ENCODE measurements around the gene MYBPC1.
A peak's percentile ranks its signal among the peaks of the same experiment; 100 is the strongest.
"Not testable (repeated sequence)": the region's sequence is repeated elsewhere in the genome, so short reads cannot be mapped to it uniquely, and the experiment has no call there.

MYBPC1 gene

DNA sequence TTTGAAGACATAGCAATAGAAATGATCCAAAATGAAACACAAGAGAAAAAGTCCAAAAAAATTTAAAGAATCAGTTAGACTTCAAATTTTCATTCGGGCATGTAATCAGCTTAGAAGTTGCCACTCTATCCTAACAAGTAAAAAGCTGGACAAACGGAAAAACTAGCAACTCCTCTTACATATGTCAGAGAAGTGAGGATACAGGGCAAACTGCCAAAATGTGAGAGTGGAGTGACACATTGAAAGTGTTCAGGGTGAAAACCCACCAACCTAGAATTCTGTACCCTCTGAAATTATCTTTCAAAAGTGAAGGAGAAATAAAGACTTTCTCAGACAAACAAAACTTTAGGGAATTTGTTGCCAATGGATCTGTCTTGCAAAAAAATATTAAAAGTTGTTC, 60.6 kb downstream of the MYBPC1 start:
- no peak for DNase-seq

DNA sequence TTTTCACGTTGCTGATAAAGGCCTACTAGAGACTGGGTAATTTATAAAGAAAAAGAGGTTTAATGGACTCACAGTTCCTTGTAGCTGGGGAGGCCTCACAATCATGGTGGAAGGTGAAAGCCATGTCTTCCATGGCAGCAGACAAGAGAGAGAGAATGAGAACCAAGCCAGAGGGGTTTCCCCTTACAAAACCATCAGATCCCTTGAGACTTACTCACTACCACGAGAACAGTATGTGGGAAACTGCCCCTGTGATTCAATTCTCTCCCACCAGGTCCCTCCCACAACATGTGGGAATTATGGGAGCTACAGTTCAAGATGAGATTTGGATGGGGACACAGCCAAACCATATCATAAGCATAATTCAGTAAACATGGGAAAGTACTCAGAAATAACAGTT, 65.9 kb downstream of the MYBPC1 start:
- DNase-seq = not testable (repeated sequence)

DNA sequence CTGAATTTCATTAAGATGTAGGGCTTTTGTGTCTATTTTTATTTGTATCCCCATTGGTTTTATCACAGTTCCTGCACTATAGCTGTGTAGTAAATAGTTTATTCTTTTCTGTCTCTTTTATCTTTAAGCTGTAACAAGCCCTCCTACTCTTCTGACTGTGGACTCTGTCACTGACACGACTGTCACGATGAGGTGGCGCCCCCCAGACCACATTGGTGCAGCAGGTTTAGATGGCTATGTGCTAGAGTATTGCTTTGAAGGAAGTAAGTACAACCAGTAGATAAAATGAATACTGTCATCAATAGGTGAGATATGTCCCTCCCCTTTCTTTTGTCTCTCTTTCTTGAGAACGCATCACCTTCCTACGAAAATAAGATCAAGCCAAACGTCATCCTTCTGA, 68.5 kb downstream of the MYBPC1 start:
- no peak for DNase-seq

DNA sequence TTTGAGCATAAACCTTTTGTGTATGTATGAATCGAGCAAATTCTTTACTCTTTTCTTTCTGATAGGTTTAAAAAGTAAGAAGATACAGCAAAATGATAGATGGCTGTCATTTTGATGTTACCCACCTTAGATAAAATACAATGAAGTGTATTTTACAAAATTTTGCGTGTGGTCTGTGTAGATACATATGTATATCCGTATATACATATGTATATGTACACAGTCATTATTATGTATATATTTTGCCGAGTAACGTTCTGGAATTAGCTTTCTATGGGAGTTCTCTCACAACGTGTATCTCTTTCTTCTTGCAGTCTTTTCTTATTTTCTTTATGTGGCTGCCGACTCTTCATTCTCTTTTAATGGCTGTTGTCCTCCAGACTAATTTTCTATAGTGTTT, 70.2 kb downstream of the MYBPC1 start:
- no peak for DNase-seq

DNA sequence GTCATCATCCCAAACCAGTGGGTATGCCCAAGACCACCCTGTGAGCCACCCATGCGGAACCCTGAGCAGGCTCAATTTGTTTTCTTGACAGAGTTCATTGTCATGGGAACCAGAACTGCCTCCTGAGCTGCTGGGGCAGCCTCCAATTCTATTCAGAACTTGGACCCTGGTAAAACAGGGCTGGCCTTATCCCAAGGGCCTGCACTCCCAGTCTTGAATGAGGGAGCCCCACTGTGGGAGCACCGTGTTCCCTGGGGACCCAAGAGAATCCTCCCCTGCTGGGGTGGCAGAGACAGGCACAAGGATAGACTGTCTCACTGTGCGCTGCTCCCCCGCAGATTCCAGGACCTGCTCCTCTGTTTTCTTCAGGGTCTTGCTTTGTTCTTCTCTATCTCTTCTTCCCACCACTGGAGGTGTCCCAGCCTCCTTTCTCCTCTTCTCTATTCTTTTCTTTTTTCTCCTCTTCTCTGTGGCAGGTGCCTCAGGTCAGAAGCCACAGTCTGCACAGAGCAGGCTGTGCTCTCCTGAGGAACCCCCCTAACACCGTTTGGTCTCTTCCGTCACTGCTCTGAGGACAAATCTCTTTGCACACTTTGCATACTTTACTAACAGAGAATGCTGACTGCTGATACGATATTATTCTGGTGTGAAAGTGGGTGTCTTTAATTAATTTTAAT, 71.4 kb downstream of the MYBPC1 start:
- DNase-seq = no peak

DNA sequence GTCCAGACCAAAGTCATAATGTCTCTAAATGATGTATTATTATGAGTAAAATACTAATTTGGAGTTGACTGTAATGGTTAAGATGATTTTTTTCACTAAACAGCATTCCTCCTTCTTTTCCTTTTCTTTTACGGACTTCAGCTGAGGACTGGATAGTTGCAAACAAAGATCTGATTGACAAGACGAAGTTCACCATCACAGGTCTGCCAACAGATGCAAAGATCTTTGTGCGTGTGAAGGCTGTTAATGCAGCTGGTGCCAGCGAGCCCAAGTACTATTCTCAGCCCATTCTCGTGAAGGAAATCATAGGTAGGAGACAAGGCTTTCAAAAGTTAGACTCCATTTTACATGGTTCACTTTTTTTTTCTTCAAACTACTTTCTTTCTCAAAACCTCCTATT, 72.8 kb downstream of the MYBPC1 start:
- no peak for DNase-seq

DNA sequence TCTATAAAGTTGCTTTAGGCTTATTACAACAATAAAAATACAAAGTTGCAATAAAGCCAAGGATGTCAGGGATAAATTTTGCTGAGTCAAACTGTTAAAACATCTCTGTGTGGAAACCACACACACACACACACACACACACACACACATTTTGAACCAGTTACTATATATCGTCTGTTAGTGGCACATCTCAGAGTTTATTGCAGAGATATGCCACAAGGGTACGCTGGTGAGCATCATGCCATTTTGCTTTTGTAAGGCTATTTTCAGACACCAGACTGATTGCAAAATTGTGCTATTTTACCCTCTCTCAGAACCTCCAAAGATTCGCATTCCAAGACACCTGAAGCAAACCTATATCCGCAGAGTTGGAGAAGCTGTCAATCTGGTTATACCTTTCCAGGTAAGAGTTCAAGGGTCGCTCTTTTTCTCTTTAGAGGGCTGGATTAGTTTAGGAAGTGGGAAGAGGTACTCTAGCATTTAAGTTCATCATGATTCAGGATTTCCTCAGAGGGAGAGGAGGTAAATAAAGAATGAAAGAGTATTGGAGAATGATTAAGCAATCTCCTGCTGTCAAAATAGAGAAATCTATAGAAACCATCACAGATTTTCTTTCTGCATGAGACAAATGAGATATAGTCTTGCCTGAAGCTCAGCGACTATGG, 75.4 kb downstream of the MYBPC1 start:
- DNase-seq = peak; percentile 1 to 22

DNA sequence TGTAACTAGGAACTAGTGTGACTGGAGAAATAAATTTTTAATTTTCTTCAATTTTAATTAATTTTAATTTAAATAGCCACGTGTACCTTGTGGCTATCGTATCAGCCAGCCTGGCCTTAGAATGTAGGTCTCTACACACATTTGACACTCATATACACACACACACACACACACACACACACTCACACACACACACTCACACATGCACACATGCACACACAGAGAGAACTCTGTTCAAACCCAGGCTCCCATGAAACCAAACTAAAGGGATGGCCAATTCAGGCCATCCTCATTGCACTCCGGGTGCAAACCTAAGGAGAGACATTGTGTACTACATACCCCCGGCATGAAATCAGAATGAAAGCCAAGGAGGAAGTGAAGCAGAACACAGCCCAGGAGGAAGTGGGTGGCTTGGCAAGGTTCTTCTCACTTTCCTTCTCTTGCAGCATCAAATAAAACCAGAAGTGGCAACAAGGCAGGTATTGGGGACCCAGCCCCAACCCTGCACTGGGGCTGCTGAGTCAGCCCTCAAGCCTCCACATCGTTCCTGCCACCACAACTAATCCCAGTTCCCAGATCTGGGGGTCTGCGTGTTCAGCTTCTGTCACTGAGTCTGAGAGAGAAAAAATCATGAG, 76.5 kb downstream of the MYBPC1 start:
- DNase-seq = no peak

DNA sequence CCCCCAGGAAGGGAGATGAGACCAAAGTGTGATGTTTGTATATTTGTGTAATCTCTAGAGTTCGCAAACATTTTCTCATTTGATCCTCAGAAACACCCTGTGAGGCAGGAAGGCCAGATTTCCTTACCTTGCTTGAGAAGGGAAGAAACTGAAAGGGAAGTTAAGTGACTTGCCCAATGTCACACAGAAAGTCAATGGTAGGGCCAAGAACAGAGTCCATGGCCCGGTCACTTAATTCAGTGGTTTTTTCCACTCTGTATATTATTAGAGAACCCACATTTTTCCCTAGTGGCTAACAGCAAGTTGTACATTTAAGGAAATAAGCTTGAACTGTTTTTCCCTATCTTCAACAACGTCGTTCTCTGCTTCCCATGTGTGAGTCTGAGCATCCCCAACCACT, 77.1 kb downstream of the MYBPC1 start:
- DNase-seq = no peak

DNA sequence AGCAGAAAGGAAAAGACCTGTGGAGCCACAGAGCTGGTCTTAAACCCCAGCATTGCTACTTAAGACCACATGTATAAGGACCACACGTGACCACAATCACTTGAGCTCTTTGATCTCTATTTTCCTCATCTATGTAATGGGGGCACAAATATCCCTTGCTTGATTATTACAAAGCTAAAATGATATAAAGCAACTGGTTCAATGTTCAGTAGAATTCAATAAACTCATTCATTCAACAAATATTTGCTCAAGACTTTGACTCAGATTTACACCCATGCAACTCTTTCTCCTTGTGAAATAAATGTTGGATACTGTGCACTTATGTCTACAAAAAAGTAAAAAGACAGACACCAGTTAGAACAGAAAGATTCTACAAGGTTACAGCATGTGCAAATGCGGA, 80.8 kb downstream of the MYBPC1 start:
- DNase-seq = no peak

DNA sequence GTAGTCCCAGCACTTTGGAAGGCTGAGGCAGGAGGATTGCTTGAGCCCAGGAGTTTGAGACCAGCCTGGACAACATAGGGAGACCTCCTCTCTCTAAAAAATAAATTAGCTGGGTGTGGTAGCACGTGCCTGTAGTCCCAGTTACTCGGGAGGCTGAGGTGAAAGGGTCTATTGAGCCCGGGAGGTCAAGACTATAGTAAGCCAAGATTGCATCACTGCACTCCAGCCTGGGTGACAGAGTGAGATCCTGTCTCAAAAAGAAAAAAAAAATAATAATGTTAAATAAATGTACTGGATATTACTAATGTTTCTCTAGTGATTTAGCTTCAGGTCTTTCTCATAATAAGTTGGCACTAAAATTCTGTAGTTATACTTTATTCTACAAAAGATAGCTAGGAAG, 81.7 kb downstream of the MYBPC1 start:
- not testable (repeated sequence) for DNase-seq

DNA sequence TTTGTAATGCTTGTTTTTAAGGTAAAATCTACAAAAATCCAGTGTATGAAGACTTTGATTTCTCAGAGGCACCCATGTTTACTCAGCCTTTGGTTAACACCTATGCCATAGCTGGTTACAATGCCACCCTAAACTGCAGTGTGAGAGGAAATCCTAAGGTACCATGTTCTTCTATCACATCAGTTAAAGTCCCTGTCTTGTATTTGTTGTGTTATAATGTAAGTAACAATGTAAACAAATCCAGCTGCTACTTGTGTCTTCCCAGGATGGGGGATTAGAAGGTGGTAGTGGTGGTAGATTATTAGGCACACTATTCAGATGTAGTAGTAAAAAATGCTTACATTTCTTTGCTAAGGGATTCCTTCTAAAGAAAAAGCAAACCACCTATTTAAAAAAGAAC, 83.3 kb downstream of the MYBPC1 start:
- no peak for DNase-seq

DNA sequence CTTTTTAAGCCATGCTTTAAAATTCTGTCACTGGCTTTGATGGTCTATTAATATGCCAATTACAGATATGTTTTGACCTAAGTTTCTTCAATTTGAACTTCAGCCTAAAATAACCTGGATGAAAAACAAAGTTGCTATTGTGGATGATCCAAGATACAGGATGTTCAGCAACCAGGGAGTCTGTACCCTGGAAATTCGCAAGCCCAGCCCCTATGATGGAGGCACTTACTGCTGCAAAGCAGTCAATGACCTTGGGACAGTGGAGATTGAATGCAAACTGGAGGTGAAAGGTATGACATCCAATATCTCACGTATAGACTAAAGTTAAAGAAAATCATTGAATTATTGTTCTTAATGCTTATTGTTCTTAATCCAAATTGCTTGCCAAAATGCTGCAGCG, 85.5 kb downstream of the MYBPC1 start:
- DNase-seq = no peak

DNA sequence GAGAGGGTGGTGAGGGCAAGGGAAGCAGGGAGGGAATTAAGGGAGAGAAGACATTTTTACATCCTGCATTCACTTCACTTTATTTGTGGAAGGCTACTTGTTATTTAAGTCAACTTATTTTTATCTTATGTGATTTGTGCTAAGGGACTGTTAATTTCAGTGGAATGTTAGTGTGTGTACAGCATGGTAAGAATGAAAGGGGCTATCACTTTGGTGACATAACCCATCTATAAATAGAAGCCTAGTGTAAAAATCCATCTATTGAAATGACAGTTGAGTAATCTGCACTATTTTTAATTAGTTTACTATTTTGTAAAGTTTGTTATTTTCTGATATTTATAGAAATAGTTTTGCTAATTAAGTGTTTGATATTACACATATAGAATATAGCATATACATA, 85.9 kb downstream of the MYBPC1 start:
- no peak for DNase-seq

DNA sequence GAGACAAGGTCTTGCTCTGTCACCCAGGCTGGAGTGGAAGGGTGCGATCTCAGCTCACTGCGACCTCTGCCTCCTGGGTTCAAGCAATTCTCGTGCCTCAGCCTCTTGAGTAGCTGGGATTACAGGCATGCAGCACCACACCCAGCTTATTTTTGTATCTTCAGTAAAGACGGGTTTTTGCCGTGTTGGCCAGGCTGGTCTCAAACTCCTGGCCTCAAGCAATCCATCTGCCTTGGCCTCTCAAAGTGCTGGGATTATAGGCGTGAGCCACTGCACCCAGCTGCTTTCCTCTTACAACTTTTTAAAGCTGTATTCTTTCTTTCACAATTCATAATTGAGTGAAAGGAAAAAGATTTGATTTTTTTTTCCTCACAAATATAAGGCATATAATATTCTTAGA, 86.9 kb downstream of the MYBPC1 start:
- DNase-seq = not testable (repeated sequence)

DNA sequence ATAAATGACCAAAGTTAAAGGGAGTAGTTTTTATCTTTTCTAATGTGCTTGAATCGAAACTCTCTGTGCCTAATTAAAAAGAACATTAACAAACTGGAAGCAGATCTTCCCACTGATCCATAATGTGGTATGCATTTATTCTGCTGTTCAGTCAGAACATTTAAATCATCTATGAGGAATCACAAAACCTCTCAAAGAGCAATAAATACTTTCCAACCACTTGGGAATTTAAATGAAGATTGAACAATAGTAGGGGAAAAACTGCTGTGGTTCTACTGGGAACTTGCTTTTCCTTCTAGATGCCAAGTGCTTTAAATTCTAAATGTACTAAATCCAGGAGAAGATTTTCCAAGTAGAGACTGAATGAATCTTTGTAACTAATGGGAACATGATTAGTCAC, 90.3 kb downstream of the MYBPC1 start:
- DNase-seq = no peak

DNA sequence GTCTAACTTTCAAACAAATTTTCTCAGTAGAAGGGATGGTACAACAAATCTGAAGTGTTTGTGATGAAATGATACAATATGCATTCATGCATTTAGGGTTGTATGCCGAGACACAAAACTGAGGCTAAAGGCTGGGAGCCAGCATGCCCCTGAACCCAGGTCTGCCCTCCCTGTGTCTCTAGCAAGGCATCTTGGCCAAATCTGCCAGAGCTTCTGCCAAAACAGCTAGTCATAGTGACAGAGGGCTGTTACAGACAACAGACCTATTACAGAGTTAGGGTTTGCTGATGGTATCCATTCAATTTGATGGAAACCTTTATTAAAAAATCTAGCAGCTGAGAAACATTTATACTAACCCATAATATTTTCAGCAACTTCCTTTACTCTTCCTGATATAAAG, 91.4 kb downstream of the MYBPC1 start:
- no peak for DNase-seq

DNA sequence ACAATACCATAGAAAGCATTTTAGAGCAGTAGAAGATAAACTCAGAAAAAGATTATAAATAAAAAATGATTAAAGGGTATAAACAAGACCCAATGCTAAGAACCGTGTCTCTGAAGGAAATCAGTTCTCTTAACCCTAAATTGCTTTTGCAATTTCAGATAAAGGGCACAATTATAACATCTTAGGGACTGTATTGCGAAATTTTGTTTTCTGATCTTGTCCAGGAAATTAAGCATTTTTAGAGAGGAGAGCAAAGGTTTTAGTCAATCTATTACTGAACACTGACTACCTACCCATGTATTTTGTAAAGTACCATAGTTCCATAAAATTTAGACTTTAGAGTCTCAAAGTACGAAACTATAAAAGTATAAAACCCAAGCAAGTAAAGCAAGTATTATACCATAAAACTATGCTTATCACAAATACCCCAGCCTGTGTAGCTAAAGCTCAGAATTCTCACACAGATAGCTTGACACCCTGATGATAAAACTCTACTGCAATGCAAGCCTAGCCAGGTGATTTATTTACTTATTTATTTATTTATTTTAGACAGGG, 95.8 kb downstream of the MYBPC1 start:
- DNase-seq = no peak

DNA sequence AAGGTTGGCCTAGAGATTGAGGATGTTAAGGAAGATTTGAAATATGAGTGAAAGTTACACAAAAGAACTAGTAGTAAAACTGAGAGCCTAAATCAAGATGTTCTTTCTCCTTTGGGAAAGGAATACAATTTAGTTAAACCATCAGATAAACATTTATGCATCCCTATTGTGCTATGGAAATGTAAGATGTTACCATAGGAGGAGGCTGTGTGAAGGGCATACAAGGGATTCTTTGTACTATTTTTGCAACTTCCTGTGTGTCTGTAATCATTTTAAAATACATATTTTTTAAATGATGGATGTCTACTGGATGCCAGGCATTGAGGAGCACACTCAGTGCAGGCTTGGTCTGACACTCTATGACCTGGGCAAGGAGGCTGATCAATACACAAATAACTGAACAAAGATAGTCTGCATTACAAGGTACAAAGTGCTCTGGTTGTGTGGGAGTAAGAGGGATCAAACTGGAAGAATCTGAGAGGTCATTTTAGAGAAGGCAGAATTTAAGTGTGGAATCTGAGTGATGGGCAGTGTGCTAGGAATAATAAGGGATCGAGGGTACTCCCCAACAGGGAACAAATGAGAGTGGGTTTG, 96.8 kb downstream of the MYBPC1 start:
- DNase-seq = no peak

DNA sequence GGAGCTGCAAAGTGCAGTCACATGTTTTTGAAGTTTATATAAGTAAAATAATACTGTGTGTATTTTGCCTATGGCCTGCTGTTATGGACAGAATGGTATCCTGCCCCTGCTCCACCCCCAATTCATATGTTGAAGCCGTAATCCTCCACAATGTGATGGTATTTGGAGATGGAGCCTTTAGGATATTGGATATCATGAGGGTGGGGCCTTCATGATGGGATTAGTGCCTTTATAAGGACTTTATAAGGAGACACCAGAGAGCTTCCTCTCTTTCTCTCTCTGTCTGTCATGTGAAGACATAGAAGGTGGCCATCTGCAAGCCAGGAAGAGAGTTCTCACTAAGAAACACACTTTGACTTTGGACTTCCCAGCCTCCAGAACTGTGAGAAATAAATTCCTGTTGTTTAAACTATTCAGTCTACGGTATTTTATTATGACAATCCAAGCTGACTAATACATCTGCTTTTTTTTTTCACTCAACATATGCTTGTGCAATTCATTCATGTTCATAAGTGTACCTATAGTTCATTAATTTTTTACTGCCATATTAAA, 99.6 kb downstream of the MYBPC1 start:
- DNase-seq = no peak

DNA sequence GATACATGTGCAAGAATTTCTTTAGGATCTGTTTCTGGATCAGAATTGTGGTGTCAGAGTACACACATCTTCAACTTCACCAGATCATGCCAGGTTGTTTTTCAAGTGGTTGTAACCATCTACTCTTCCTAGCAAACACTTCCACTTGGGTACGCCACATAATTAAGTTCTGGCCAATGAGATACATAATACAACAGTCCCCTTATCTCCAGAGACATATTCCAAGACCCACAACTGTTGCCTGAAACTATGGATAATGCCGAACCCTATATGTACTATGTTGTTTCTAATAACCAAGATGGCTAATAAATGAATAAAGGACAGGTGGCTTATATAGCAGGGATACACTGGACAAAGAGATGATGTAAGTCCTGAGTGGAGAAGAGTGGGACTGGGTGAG, 100.2 kb downstream of the MYBPC1 start:
- DNase-seq = no peak

DNA sequence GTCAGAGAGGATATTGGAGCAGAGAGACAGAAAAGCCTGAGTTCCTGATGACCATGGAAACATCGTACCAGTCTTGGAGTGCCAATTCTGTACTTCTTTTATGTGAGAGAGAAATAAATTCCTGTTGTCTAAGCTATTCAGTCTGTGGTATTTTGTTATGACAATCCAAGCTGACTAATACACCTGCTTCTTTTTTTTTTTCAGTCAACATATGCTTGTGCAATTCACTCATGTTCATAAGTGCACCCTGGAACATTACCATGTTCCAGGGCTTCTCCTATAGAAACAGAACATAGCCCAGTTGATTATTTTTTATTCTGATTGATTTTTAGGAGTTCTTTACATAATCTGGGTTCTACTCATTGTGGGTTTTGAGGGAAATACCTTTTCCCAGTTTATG, 100.9 kb downstream of the MYBPC1 start:
- no peak for DNase-seq
